Activated CD8-positive, alpha-beta T cell treated with anti-CD3 and anti-CD28 coated beads for 36 hours (primary cell): Measurements from ENCODE around the gene NUDT19. TPM values are rescaled to one million over a fixed set of nuclear protein-coding genes. Genes with fewer than 3 reads are reported as not detected.

Experiments
- ATAC-seq: fragments of 200-7000 bp; cut with Tn5 transposase; one replicate; pipeline ENCODE4 v1.10.0; 2021; ENCODE audit warnings: mild to moderate bottlenecking, moderate library complexity
- CTCF ChIA-PET: fragments of 350-600 bp; sonication (Branson Sonifier 250); formaldehyde crosslinking; loops from one replicate; lab custom pipeline; 2021; ENCODE audit warnings: antibody characterized with exemption; lab: Charles Lee
- POLR2A ChIA-PET: fragments of 350-600 bp; sonication (Branson Sonifier 250); formaldehyde crosslinking; loops from one replicate; lab custom pipeline; 2021; ENCODE audit warnings: antibody characterized with exemption; lab: Charles Lee
- DNase-seq: peaks from one replicate; pipeline ENCODE4 v3.0.0-alpha.2; 2020
- H3K27ac Mint-ChIP-seq: one replicate; pipeline ENCODE4 v1.8.0; 2021; ENCODE audit warnings: mild to moderate bottlenecking, mixed read lengths
- H3K27me3 Mint-ChIP-seq: one replicate; pipeline ENCODE4 v1.8.0; 2021; ENCODE audit warnings: mixed read lengths
- H3K36me3 Mint-ChIP-seq: one replicate; pipeline ENCODE4 v1.8.0; 2021; ENCODE audit warnings: low read depth, mixed read lengths
- H3K4me1 Mint-ChIP-seq: one replicate; pipeline ENCODE4 v1.8.0; 2021; ENCODE audit warnings: low read depth, mixed read lengths
- H3K4me3 Mint-ChIP-seq: one replicate; pipeline ENCODE4 v1.8.0; 2021; ENCODE audit warnings: mild to moderate bottlenecking, moderate library complexity, mixed read lengths
- H3K9me3 Mint-ChIP-seq: one replicate; pipeline ENCODE4 v1.8.0; 2021; ENCODE audit warnings: mixed read lengths
- CTCF ChIP-seq: fragments of 200-600 bp; IDR thresholded peaks from one replicate; pipeline ENCODE4 v1.8.0; 2022; ENCODE audit warnings: antibody characterized with exemption, mild to moderate bottlenecking
- intact Hi-C: fragments of 100-400 bp; cut with micrococcal nuclease; formaldehyde crosslinking; loops from one replicate; pipeline ENCODE4 v1.10.0; 2022
- total RNA-seq, 2 experiments: library from RNA; stranded (reverse); gene quantifications; one replicate each; pipeline ENCODE4 v1.2.3, GENCODE V29; 2021

The NUDT19 gene
- 10 to 100 TPM; 16.1 to 17.5 TPM for total RNA-seq

GRCh38 chr19:32691291-32691951 is at the start of gene NUDT19:
Gene NUDT19 (plus strand): TSS chr19:32691821. CDS start chr19:32691961, 140 bp downstream.
- CTCF ChIA-PET = interaction anchor here (1.1 kb wide), 1 partner anchor 15 kb away, joined by 4 read pairs; no protein-coding TSS in a partner anchor
- ATAC-seq (peak; percentile 83), DNase-seq (peak; percentile 91)
- POLR2A ChIA-PET = interaction anchor here (0.6 to 2.9 kb wide), 9 partner anchors 9 to 345 kb away, joined by 3 to 43 read pairs (median 4); partner anchors contain the start of genes ANKRD27, PDCD5, RGS9BP and ZNF507
- Mint-ChIP-seq H3K4me1 (peaks cover 49% of the 10 kb centered on the region), H3K9me3 (peaks cover 5% of the 10 kb centered on the region), H3K36me3 (peaks cover 38% of the 10 kb centered on the region), H3K27me3 (no peaks in the 10 kb centered on the region), H3K27ac (peak within 1 kb of the TSS; percentile 87), H3K4me3 (peak within 1 kb of the TSS; percentile 82)
- TF ChIP-seq CTCF = no peak
- intact Hi-C loops = no loop called here

- CTCF ChIA-PET = interaction anchor here (1.2 to 1.5 kb wide), 2 partner anchors 43 to 334 kb away, joined by 3 read pairs; no protein-coding TSS in a partner anchor
- Mint-ChIP-seq H3K27ac (peak overlapping the region; percentile 59), H3K4me3 (peak overlapping the region; percentile 13), H3K9me3 (no peaks in the 10 kb centered on the region), H3K4me1 (peaks cover 42% of the 10 kb centered on the region), H3K27me3 (no peaks in the 10 kb centered on the region), H3K36me3 (peaks cover 60% of the 10 kb centered on the region)
- ATAC-seq (peak; percentile 95), DNase-seq (peak; percentile 92)
- no peak for TF ChIP-seq CTCF
- intact Hi-C loops = no loop called here
- POLR2A ChIA-PET = interaction anchor here (0.7 to 1.2 kb wide), 2 partner anchors 47 to 51 kb away, joined by 3 read pairs; no protein-coding TSS in a partner anchor
Observed at GRCh38 chr19:32642771-32643170, 48.9 kb upstream of the NUDT19 start.

- no peak overlapping the region for H3K4me3 Mint-ChIP-seq
- no peaks in the 10 kb centered on the region for H3K27me3 Mint-ChIP-seq
- ChIA-PET POLR2A (no interaction called here), CTCF (interaction anchor here (1.5 to 1.7 kb wide), 2 partner anchors 46 to 47 kb away, joined by 4 to 5 read pairs; no protein-coding TSS in a partner anchor)
- ATAC-seq (peak; percentile 31), DNase-seq (peak; percentile 66)
- TF ChIP-seq CTCF = no peak
- intact Hi-C loops = no loop called here
- H3K4me1 Mint-ChIP-seq = peaks cover 43% of the 10 kb centered on the region
- no peaks in the 10 kb centered on the region for H3K9me3 Mint-ChIP-seq
- peaks cover 54% of the 10 kb centered on the region for H3K36me3 Mint-ChIP-seq
- H3K27ac Mint-ChIP-seq = peak overlapping the region; percentile 45
Observed at GRCh38 chr19:32646556-32646955, 45.1 kb upstream of the NUDT19 start.

GRCh38 chr19:32647361-32647760 is 44.3 kb upstream of the NUDT19 start:
- Mint-ChIP-seq H3K36me3 (peaks cover 46% of the 10 kb centered on the region), H3K4me1 (peaks cover 37% of the 10 kb centered on the region), H3K27ac (no peak overlapping the region), H3K27me3 (no peaks in the 10 kb centered on the region), H3K4me3 (no peak overlapping the region), H3K9me3 (no peaks in the 10 kb centered on the region)
- CTCF ChIA-PET = interaction anchor here (1.2 to 1.5 kb wide), 2 partner anchors 25 to 47 kb away, joined by 3 to 5 read pairs; no protein-coding TSS in a partner anchor
- intact Hi-C loops = no loop called here
- TF ChIP-seq CTCF = no peak
- ATAC-seq = no peak
- DNase-seq = no peak
- POLR2A ChIA-PET = no interaction called here

- no peaks in the 10 kb centered on the region for H3K9me3 Mint-ChIP-seq
- no peaks in the 10 kb centered on the region for H3K27me3 Mint-ChIP-seq
- TF ChIP-seq CTCF = no peak
- no peak for ATAC-seq
- no peak overlapping the region for H3K27ac Mint-ChIP-seq
- POLR2A ChIA-PET = no interaction called here
- intact Hi-C loops = no loop called here
- no peak overlapping the region for H3K4me3 Mint-ChIP-seq
- H3K4me1 Mint-ChIP-seq = peaks cover 17% of the 10 kb centered on the region
- CTCF ChIA-PET = no interaction called here
- peaks cover 28% of the 10 kb centered on the region for H3K36me3 Mint-ChIP-seq
- DNase-seq = no peak
Observed at GRCh38 chr19:32649751-32650150, 41.9 kb upstream of the NUDT19 start.
